ENCODE measurements around the gene TRIO. TPM values are rescaled to one million over a fixed set of nuclear protein-coding genes. Genes with fewer than 3 reads are reported as not detected.

Gene TRIO
- total RNA-seq, 1 donor from 2014 or later = 95.6 TPM

DNA sequence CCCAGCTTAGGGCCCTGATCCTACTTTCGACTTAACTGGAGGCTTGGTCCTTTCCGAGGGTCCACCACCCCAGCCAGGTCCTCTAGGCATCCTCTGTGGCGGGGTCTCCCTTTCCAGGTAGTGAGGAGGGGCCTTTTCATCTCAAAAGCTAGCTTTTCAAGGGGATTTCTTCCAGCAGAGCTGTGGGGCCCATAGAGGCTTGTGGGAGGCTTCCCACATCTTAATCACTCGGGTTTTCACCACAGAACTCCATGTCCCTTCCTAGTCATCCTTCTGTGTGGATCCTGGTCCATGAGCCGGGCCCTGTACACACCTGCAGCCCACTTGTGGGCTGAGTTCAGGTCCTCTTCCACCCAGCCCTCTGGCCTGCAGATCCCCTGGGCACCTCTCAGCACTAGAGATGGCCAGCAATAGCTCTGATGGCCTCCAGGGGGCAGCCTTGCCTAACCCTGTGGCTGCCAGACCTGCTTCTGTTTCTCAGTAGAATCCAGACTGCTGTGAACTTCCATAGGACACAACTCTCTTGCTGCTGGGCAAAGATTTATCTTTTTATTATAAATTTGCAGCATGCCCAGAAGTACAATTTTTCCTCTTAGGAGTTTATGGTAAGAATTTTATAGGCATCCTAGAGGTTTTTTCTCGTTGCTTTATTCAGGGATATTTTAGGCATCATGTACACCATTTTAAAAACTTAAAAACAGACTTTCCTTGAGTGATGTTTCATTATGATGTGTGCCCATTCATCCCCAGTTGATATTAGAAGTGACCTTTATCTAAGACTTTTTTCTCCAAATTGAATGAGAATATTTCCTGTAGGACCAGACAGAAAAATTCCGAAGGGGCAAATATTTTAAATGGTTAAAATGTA lies 208.9 kb downstream of the TRIO start:
- peak; percentile 73 to 82 for DNase-seq (ENCODE audit: low read depth in 2 of 2)

- DNase-seq (ENCODE audit: low read depth in 2 of 2) = peak in 1 of 2 donors; percentile 23
These were observed 210.8 kb downstream of the TRIO start for GRCh38 chr5:14353726-14354474.

DNA sequence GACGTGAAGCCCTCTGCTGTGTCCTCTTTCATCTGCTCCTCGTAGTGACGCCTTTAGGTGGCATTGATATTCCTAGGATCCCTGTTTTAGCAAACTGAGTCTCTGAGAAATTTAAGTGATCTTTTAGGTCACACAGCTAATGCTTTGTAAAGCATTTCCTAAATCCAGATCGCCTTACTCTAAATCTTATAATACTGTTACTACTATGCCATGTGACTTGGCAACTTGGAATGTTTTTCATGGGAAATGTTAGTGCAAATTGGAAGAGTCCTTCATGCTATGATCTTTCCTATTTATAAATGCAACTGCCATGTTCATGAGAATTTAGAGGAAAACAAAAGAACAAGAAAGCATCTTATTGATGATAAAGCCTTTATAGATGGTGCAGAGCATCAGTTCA lies 212.2 kb downstream of the TRIO start:
- no peak for DNase-seq (ENCODE audit: low read depth in 2 of 2)

GRCh38 chr5:14356305-14356704 lies 213.2 kb downstream of the TRIO start:
- DNase-seq (ENCODE audit: low read depth in 2 of 2) = no peak

- peak; percentile 59 to 73 for DNase-seq (ENCODE audit: low read depth in 2 of 2)
These were observed 214.3 kb downstream of the TRIO start for GRCh38 chr5:14357441-14357840.

GRCh38 chr5:14357851-14358250 lies 214.7 kb downstream of the TRIO start:
- DNase-seq (ENCODE audit: low read depth in 2 of 2) = peak; percentile 19 to 48

- no peak for DNase-seq (ENCODE audit: low read depth in 2 of 2)
These were observed 215.4 kb downstream of the TRIO start for GRCh38 chr5:14358536-14358935.

DNA sequence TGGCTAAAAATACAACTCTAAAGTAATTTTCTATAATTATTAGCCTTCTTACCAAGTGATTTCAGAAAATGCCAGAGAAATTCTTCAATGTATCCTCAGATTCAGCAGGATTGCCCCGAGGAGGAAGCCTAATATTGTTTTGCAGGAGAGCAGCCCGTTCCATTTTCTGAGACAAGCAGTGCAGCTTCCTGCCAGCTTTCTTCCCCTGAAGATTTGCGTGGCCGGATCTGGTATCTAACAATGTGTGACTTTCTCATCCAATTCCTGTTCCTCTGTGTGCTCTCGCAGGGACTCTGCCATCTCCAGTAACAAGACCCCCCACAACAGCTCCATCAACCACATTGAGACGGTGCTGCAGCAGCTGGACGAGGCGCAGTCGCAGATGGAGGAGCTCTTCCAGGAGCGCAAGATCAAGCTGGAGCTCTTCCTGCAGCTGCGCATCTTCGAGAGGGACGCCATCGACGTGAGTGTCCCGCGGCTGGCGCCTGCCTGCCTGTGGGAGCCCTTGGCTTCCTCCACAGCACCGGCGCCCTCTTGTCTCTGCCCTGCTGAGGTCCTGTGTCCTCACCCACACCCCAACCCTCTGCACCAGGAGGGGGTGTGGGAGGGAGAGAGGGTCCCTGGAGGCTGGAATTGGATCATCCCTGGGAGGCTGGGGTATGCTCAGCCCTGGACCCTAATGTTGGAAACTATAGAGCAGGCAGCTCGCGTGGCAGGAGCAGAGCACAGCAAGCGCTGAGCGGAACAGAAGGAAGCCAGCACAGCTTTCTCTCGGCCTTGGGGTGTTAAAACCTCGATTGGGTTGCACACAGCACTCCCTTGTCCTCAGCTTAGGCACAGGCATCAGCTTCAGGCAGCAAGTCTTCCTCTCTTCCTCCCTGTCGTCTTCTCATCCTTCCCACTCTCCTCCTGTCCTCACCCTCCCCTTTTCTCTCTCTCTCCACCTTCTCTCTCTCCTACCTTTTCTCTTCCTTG lies 216.2 kb downstream of the TRIO start:
- DNase-seq (ENCODE audit: low read depth in 2 of 2) = no peak

DNA sequence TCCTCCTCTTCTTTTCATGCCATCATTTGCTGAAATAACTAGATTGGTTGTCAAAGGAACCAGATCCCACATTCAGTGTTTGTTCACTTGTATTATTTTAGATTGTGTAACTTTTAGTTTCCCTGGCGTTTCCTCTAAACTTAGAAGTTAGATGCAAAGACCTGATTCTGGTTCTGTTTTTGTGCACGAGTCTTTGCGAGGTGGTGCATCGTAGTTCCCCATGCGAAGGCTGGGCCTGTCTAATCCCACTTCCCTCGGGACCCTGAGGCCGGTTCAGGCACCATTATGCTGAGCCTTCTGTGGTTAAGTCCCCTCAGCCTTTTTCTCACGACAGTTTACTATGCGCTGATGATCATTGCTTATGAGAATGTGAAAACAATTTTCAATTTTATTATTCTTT lies 219.3 kb downstream of the TRIO start:
- no peak for DNase-seq (ENCODE audit: low read depth in 2 of 2)

DNA sequence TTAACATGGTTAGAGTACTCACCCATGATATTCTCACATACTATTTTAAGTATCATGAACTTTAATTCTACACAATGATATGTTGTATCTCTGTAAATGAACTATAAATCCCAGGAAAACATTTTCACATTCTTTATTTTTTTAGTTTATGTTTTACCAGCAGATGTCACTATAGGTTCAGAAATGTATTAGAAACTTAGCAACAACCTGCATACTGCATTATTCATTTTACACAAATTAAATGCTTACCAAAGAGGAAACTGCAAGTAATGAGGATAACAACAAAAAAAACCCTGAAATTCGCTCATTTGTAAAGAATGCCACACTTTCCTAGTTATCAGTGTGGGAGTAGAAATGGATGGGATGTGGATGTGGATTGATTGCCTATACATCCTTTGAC lies 221.0 kb downstream of the TRIO start:
- DNase-seq (ENCODE audit: low read depth in 2 of 2) = peak in 1 of 2 donors; percentile 42

DNA sequence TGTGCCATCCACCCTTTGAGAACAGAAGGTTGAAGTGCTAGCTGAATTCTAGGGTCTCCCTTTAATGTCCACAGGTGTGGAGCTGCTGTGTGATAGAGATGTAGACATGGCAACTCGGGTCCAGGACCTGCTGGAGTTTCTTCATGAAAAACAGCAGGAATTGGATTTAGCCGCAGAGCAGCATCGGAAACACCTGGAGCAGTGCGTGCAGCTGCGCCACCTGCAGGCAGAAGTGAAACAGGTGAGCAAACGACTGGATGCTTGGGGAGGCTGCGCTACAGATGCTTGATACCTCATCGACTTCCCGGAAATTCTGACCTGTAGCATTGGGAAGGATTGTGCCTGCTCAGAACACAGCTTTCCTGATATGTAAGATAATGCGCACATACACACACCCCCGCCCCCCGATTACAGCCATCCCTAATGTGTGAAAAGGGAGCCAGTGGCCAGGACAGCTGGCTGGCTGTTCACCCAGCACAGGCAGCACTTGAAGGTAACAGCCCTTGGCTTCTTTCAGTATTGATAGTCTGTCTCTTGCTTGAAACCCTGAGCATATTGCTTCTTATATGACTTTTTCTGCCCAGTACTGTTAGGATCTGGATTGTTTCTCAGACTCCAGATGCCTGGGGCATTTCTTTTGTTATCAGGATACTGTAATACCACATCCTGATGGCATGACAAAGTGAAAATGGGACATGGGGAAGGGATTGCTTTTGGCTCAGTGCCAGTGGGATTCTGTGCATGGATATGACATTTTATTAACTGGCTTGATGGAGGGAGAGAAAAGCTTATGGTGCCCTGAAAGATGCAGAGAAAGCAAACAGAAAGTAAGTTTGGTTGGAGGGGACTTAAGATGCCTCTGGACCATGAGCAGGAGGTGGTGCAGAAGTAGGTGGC lies 221.7 kb downstream of the TRIO start:
- peak in 1 of 2 donors; percentile 55 for DNase-seq (ENCODE audit: low read depth in 2 of 2)

- DNase-seq (ENCODE audit: low read depth in 2 of 2) = no peak
These were observed 222.8 kb downstream of the TRIO start for GRCh38 chr5:14365831-14366430.

DNA sequence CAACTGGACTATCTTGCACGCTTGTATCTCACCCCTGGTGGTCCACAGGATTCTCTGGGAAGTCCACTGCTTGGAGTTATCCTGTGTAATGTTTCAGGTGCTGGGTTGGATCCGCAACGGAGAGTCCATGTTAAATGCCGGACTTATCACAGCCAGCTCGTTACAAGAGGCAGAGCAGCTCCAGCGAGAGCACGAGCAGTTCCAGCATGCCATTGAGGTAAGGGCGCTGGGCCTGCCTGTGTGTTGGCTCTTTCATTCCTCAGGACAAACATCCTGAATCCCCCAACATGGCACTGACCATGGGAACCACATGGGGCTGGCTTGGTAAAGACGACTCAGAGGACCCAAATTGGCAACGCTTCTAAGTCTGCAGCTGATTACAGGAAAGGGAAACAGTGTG lies 223.6 kb downstream of the TRIO start:
- no peak for DNase-seq (ENCODE audit: low read depth in 2 of 2)

GRCh38 chr5:14367364-14367763 lies 224.2 kb downstream of the TRIO start:
- no peak for DNase-seq (ENCODE audit: low read depth in 2 of 2)

DNA sequence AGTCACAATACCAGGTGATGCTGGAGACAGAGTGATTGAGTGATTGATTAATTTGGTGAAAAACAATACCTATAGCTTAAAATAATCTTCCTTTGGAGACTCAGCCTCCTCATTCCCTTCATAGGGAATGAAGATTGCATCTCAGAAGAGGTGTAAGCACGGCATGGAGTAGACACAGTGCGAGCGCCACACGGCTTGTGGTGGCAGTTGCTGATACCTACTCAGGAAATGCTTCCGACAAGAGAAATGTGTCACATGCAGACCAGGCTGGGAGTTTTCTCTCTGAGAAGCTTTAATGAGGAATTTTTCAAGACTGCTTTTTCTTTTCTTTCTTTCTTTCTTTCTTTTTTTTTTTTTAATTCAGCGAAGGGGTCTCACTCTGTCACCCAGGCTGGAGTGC lies 226.6 kb downstream of the TRIO start:
- no peak for DNase-seq (ENCODE audit: low read depth in 2 of 2)

GRCh38 chr5:14370386-14370785 lies 227.2 kb downstream of the TRIO start:
- no peak for DNase-seq (ENCODE audit: low read depth in 2 of 2)

- no peak for DNase-seq (ENCODE audit: low read depth in 2 of 2)
These were observed 230.5 kb downstream of the TRIO start for GRCh38 chr5:14373685-14374084.

- peak in 1 of 2 donors; percentile 35 for DNase-seq (ENCODE audit: low read depth in 2 of 2)
These were observed 231.0 kb downstream of the TRIO start for GRCh38 chr5:14374100-14374499.

- no peak for DNase-seq (ENCODE audit: low read depth in 2 of 2)
These were observed 233.6 kb downstream of the TRIO start for GRCh38 chr5:14376789-14377188.

Data from lung microvascular endothelial cell (primary cell).